Ascending aorta (tissue), 2 donors: ENCODE measurements around the gene RHOBTB1. TPM values are rescaled to one million over a fixed set of nuclear protein-coding genes. Genes with fewer than 3 reads are reported as not detected.

Source experiments
- DNase-seq, 2 donors: peaks; one replicate each; pipeline ENCODE4 v3.0.0-alpha.2; 2019; ENCODE audit warnings: low spot score in 2 of 2
- H3K27ac ChIP-seq, 2 donors: fragments of 200-600 bp; sonication (generic); one replicate each; pipeline ENCODE4 v1.5.1; 2016 to 2017; ENCODE audit warnings: mild to moderate bottlenecking in 1 of 2
- H3K27me3 ChIP-seq: fragments of 200-600 bp; sonication (generic); one replicate; pipeline ENCODE4 v1.5.1; 2017
- H3K36me3 ChIP-seq, 2 donors: fragments of 200-600 bp; sonication (generic); one replicate each; pipeline ENCODE4 v1.5.1; 2016
- H3K4me1 ChIP-seq, 2 donors: fragments of 200-600 bp; sonication (generic); one replicate each; pipeline ENCODE4 v1.5.1; 2016 to 2017; ENCODE audit warnings: mild to moderate bottlenecking in 1 of 2
- H3K4me3 ChIP-seq, 2 donors: fragments of 200-600 bp; sonication (generic); one replicate each; pipeline ENCODE4 v1.5.1; 2016 to 2017; ENCODE audit warnings: mild to moderate bottlenecking in 1 of 2
- H3K9me3 ChIP-seq, 2 donors: fragments of 200-600 bp; sonication (generic); one replicate each; pipeline ENCODE4 v1.5.1; 2016
- CTCF ChIP-seq, 3 experiments: fragments of 200-600 bp in 2 of 3; fragments of 450-650 bp in 1 of 3; sonication (generic) in 2 of 3; IDR thresholded peaks; one replicate each; pipeline ENCODE4 v1.5.1; 2016 to 2019; ENCODE audit warnings: antibody characterized with exemption in 3 of 3, mild to moderate bottlenecking in 1 of 3, moderate library complexity in 1 of 3
- intact Hi-C: fragments of 100-400 bp; cut with DNase I; formaldehyde crosslinking; loops from one replicate; pipeline ENCODE4 v1.15.1; 2023
- total RNA-seq: library from RNA; depleted of rRNA; stranded (reverse); fragments of >200 nt; gene quantifications from one replicate; pipeline ENCODE4 v1.1.0, GENCODE V29; 2016

The RHOBTB1 gene
- total RNA-seq, 1 donor from 2014 or later: 13.6 TPM

- intact Hi-C loops: loop anchor here (10.0 kb wide), 3 partner anchors 49 to 1871 kb away; partner anchors contain the start of genes ARID5B and EGR2
- no peaks in the 10 kb centered on the region for H3K9me3 ChIP-seq
These were observed 498 bp downstream of the RHOBTB1 start for GRCh38 chr10:60943316-60944057.

GRCh38 chr10:60942788-60943315, 1.1 kb downstream of the RHOBTB1 start:
- H3K4me3 ChIP-seq: peak overlapping the region; percentile 88 to 94
- no peaks in the 10 kb centered on the region for H3K36me3 ChIP-seq
- no peaks in the 10 kb centered on the region for H3K9me3 ChIP-seq
- peak overlapping the region; percentile 100 for H3K27ac ChIP-seq
- no peaks in the 10 kb centered on the region for H3K27me3 ChIP-seq
- no peak for TF ChIP-seq CTCF (IDR thresholded peaks at IDR 0.05)
- intact Hi-C loops: loop anchor here (10.0 kb wide), 3 partner anchors 48 to 1872 kb away; partner anchors contain the start of genes ARID5B and EGR2
- peaks cover 0 to 15% of the 10 kb centered on the region in 2 donors for H3K4me1 ChIP-seq
- DNase-seq: peak in 1 of 2 donors; percentile 70

More at GRCh38 chr10:60943316-60944057, 498 bp downstream of the RHOBTB1 start:
- Histone ChIP-seq H3K27me3 (no peaks in the 10 kb centered on the region), H3K4me3 (peak overlapping the region; percentile 88 to 94), H3K27ac (peak overlapping the region; percentile 100), H3K4me1 (peaks cover 0 to 12% of the 10 kb centered on the region in 2 donors), H3K36me3 (no peaks in the 10 kb centered on the region)
- DNase-seq: peak; percentile 17 to 86
- no peak for TF ChIP-seq CTCF (IDR thresholded peaks at IDR 0.05)

GRCh38 chr10:60942134-60942787, 1.7 kb downstream of the RHOBTB1 start:
- DNase-seq: no peak
- H3K9me3 ChIP-seq: no peaks in the 10 kb centered on the region
- H3K4me1 ChIP-seq: peaks cover 0 to 21% of the 10 kb centered on the region in 2 donors
- no peaks in the 10 kb centered on the region for H3K27me3 ChIP-seq
- peak overlapping the region; percentile 88 to 94 for H3K4me3 ChIP-seq
- peak overlapping the region; percentile 100 for H3K27ac ChIP-seq
- H3K36me3 ChIP-seq: no peaks in the 10 kb centered on the region
- intact Hi-C loops: loop anchor here (10.0 kb wide), 3 partner anchors 47 to 1873 kb away; partner anchors contain the start of genes ARID5B and EGR2
- no peak for TF ChIP-seq CTCF (IDR thresholded peaks at IDR 0.05)

GRCh38 chr10:60940446-60940845, 3.5 kb downstream of the RHOBTB1 start:
- Histone ChIP-seq H3K27ac (peak overlapping the region; percentile 27 to 100), H3K36me3 (no peaks in the 10 kb centered on the region), H3K4me3 (no peak overlapping the region), H3K9me3 (no peaks in the 10 kb centered on the region), H3K4me1 (peaks cover 0 to 27% of the 10 kb centered on the region in 2 donors), H3K27me3 (no peaks in the 10 kb centered on the region)
- intact Hi-C loops: loop anchor here (10.0 kb wide), 3 partner anchors 46 to 1874 kb away; partner anchors contain the start of genes ARID5B and EGR2
- no peak for DNase-seq
- TF ChIP-seq CTCF (IDR thresholded peaks at IDR 0.05): no peak

- no peak overlapping the region for H3K4me3 ChIP-seq
These were observed 6.0 kb downstream of the RHOBTB1 start for GRCh38 chr10:60937784-60938654.

More at GRCh38 chr10:60937784-60938654, 6.0 kb downstream of the RHOBTB1 start:
- Histone ChIP-seq H3K27me3 (no peaks in the 10 kb centered on the region), H3K27ac (peak overlapping the region; percentile 64 to 100), H3K36me3 (peaks cover 0 to 5% of the 10 kb centered on the region in 2 donors), H3K4me1 (peaks cover 0 to 24% of the 10 kb centered on the region in 2 donors), H3K9me3 (no peaks in the 10 kb centered on the region)
- TF ChIP-seq CTCF (IDR thresholded peaks at IDR 0.05): no peak
- DNase-seq: peak; percentile 10 to 82
- intact Hi-C loops: loop anchor here (2.0 kb wide), 1 partner anchor 27 kb away; no protein-coding TSS in a partner anchor
